ENCODE results near the gene SPIRE2. TPM values are rescaled to one million over a fixed set of nuclear protein-coding genes. Genes with fewer than 3 reads are reported as not detected.

SPIRE2 gene
- total and polyA plus RNA-seq, 2 of the 13 experiments (the other 11 are each of a cell fraction or from before 2014, with no cell fraction given): 13.3 to 37.5 TPM

DNA sequence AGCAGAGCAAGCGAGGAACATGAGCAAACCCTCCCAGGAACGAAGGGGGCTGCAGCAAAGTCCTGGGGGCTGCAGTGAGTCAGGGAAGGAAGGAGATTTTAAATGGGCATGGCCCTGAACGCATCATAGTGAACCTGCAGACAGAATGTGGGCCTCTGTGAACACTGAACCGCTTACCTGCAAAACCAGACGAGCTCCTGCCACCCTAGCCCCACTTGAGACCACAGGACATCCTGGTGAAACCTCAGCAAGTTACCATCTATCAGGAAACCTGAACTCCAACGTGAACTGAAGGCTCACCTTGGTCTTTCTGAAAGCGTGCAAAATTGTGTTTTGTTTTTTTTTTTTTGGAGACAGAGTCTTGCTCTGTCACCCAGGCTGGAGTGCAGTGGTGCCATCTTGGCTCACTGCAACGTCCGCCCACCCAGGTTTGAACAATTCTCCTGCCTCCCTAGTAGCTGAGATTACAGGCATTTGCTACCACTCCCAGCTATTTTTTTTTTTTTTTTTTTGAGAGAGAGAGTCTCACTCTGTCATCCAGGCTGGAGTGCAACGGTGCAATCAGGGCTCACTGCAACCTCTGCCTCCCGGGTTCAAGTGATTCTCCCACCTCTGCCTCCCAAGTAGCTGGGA is 42.6 kb upstream of the SPIRE2 start (continued):
- TF ChIP-seq, protein P1, sequence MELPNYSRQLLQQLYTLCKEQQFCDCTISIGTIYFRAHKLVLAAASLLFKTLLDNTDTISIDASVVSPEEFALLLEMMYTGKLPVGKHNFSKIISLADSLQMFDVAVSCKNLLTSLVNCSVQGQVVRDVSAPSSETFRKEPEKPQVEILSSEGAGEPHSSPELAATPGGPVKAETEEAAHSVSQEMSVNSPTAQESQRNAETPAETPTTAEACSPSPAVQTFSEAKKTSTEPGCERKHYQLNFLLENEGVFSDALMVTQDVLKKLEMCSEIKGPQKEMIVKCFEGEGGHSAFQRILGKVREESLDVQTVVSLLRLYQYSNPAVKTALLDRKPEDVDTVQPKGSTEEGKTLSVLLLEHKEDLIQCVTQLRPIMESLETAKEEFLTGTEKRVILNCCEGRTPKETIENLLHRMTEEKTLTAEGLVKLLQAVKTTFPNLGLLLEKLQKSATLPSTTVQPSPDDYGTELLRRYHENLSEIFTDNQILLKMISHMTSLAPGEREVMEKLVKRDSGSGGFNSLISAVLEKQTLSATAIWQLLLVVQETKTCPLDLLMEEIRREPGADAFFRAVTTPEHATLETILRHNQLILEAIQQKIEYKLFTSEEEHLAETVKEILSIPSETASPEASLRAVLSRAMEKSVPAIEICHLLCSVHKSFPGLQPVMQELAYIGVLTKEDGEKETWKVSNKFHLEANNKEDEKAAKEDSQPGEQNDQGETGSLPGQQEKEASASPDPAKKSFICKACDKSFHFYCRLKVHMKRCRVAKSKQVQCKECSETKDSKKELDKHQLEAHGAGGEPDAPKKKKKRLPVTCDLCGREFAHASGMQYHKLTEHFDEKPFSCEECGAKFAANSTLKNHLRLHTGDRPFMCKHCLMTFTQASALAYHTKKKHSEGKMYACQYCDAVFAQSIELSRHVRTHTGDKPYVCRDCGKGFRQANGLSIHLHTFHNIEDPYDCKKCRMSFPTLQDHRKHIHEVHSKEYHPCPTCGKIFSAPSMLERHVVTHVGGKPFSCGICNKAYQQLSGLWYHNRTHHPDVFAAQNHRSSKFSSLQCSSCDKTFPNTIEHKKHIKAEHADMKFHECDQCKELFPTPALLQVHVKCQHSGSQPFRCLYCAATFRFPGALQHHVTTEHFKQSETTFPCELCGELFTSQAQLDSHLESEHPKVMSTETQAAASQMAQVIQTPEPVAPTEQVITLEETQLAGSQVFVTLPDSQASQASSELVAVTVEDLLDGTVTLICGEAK (IDR thresholded peaks at IDR 0.05): no peak
- TF ChIP-seq, protein P1 (CRISPR knock-in tag; IDR thresholded peaks at IDR 0.05): no peak
- TF ChIP-seq ELF3 (CRISPR knock-in tag; IDR thresholded peaks at IDR 0.05): no peak
- no peak for TF ChIP-seq ZBTB3 (CRISPR knock-in tag; IDR thresholded peaks at IDR 0.05; ENCODE audit: borderline replicate concordance, low read depth)
- TF ChIP-seq, protein P2, sequence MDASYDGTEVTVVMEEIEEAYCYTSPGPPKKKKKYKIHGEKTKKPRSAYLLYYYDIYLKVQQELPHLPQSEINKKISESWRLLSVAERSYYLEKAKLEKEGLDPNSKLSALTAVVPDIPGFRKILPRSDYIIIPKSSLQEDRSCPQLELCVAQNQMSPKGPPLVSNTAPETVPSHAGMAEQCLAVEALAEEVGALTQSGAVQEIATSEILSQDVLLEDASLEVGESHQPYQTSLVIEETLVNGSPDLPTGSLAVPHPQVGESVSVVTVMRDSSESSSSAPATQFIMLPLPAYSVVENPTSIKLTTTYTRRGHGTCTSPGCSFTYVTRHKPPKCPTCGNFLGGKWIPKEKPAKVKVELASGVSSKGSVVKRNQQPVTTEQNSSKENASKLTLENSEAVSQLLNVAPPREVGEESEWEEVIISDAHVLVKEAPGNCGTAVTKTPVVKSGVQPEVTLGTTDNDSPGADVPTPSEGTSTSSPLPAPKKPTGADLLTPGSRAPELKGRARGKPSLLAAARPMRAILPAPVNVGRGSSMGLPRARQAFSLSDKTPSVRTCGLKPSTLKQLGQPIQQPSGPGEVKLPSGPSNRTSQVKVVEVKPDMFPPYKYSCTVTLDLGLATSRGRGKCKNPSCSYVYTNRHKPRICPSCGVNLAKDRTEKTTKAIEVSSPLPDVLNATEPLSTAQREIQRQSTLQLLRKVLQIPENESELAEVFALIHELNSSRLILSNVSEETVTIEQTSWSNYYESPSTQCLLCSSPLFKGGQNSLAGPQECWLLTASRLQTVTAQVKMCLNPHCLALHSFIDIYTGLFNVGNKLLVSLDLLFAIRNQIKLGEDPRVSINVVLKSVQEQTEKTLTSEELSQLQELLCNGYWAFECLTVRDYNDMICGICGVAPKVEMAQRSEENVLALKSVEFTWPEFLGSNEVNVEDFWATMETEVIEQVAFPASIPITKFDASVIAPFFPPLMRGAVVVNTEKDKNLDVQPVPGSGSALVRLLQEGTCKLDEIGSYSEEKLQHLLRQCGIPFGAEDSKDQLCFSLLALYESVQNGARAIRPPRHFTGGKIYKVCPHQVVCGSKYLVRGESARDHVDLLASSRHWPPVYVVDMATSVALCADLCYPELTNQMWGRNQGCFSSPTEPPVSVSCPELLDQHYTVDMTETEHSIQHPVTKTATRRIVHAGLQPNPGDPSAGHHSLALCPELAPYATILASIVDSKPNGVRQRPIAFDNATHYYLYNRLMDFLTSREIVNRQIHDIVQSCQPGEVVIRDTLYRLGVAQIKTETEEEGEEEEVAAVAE (CRISPR knock-in tag; IDR thresholded peaks at IDR 0.05; ENCODE audit: borderline replicate concordance): no peak

All from HepG2 (cell line).